KMS-11 (cell line): ENCODE data around the gene MS4A4E.

Experiments used
- H2AFZ ChIP-seq: fragments of 200-600 bp; sonication (generic); 2 replicates; pipeline ENCODE4 v1.6.1; 2016; ENCODE audit warnings: antibody characterized with exemption, mixed run types, low read depth
- H3K27ac ChIP-seq: fragments of 200-600 bp; sonication (generic); 2 replicates; pipeline ENCODE4 v1.6.1; 2016; ENCODE audit warnings: mild to moderate bottlenecking, mixed run types
- H3K27me3 ChIP-seq: fragments of 200-600 bp; sonication (generic); 2 replicates; pipeline ENCODE4 v1.6.1; 2017; ENCODE audit warnings: mild to moderate bottlenecking, low read depth, mixed run types, moderate library complexity; ENCODE audit not compliant: insufficient read depth
- H3K36me3 ChIP-seq: fragments of 200-600 bp; sonication (generic); 2 replicates; pipeline ENCODE4 v1.6.1; 2017; ENCODE audit warnings: mild to moderate bottlenecking, mixed run types; ENCODE audit not compliant: insufficient read depth
- H3K4me1 ChIP-seq: fragments of 200-600 bp; sonication (generic); 2 replicates; pipeline ENCODE4 v1.6.1; 2016; ENCODE audit warnings: mild to moderate bottlenecking, low read depth, mixed run types; ENCODE audit not compliant: poor library complexity, severe bottlenecking
- H3K4me2 ChIP-seq: fragments of 200-600 bp; sonication (generic); 2 replicates; pipeline ENCODE4 v1.7.0; 2016; ENCODE audit warnings: mild to moderate bottlenecking, mixed run types
- H3K4me3 ChIP-seq: fragments of 200-600 bp; sonication (generic); IDR thresholded peaks from 2 replicates; pipeline ENCODE4 v1.6.1; 2017; ENCODE audit warnings: low read depth, low read length, mixed read lengths; ENCODE audit not compliant: insufficient read depth
- H3K79me2 ChIP-seq: fragments of 200-600 bp; sonication (generic); 2 replicates; pipeline ENCODE4 v1.6.1; 2016; ENCODE audit warnings: low read depth, mixed run types; ENCODE audit not compliant: insufficient read depth
- H3K9ac ChIP-seq: fragments of 200-600 bp; sonication (generic); 2 replicates; pipeline ENCODE4 v1.6.1; 2016; ENCODE audit warnings: mild to moderate bottlenecking, mixed run types
- H4K20me1 ChIP-seq: fragments of 200-600 bp; sonication (generic); 2 replicates; pipeline ENCODE4 v1.6.1; 2016; ENCODE audit warnings: mild to moderate bottlenecking, mixed run types; ENCODE audit not compliant: insufficient read depth
- TF ChIP-seq, protein P1 (sequence below): fragments of 200-600 bp; sonication (generic); conservative IDR thresholded peaks from 2 replicates; pipeline ENCODE4 v1.6.1; 2017; ENCODE audit warnings: low read depth, mild to moderate bottlenecking, antibody characterized with exemption, low read length, moderate library complexity, mixed read lengths

Gene MS4A4E

DNA sequence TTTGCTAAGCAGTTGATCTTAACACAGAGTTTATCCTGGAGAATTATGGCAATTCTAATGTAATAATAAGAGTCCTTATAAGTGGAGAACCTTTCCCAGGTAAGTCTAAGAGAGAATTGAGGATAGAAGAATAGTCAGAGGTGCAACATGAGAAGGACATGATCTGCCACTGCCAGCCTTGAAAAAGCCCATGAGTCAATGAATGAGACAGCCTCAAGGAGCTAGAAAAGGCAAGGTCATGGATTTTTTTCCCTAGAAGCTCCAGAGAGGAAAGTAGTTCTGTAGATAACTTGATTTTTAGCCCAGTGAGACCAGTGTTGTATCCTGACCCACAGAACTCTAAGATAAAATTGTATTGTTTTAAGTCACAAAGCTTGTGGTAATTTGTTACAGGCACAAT is 77.0 kb downstream of the MS4A4E start:
- Histone ChIP-seq H3K9ac (no peak overlapping the region), H4K20me1 (no peaks in the 10 kb centered on the region), H3K36me3 (no peaks in the 10 kb centered on the region), H2AFZ (no peak overlapping the region), H3K4me1 (no peaks in the 10 kb centered on the region), H3K27me3 (no peaks in the 10 kb centered on the region), H3K4me3 (no peak overlapping the region), H3K4me2 (no peak overlapping the region), H3K79me2 (no peaks in the 10 kb centered on the region), H3K27ac (no peak overlapping the region)
- TF ChIP-seq, protein P1, sequence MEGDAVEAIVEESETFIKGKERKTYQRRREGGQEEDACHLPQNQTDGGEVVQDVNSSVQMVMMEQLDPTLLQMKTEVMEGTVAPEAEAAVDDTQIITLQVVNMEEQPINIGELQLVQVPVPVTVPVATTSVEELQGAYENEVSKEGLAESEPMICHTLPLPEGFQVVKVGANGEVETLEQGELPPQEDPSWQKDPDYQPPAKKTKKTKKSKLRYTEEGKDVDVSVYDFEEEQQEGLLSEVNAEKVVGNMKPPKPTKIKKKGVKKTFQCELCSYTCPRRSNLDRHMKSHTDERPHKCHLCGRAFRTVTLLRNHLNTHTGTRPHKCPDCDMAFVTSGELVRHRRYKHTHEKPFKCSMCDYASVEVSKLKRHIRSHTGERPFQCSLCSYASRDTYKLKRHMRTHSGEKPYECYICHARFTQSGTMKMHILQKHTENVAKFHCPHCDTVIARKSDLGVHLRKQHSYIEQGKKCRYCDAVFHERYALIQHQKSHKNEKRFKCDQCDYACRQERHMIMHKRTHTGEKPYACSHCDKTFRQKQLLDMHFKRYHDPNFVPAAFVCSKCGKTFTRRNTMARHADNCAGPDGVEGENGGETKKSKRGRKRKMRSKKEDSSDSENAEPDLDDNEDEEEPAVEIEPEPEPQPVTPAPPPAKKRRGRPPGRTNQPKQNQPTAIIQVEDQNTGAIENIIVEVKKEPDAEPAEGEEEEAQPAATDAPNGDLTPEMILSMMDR: no peak

DNA sequence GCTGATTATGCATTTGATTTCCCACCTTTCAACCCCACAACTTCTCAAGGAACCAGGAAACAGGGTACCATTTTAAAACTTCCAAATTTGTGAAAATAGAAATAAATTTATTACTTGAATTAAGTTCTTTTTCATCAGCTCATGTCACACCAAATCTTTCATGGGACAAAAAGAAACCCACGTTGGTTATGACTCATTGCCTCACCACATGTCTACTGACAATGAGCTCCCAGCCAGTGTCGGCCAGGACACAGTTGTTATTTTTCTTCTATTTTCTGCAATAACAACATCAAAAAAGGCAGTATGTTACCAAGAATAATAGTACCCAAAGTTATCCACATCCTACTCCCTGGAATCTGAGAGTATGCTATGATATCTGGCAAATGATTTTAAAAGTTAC is 77.4 kb downstream of the MS4A4E start:
- Histone ChIP-seq H3K36me3 (no peaks in the 10 kb centered on the region), H4K20me1 (no peaks in the 10 kb centered on the region), H3K9ac (no peak overlapping the region), H3K79me2 (no peaks in the 10 kb centered on the region), H3K27ac (no peak overlapping the region), H2AFZ (no peak overlapping the region), H3K4me2 (no peak overlapping the region), H3K4me3 (no peak overlapping the region), H3K27me3 (no peaks in the 10 kb centered on the region), H3K4me1 (no peaks in the 10 kb centered on the region)
- TF ChIP-seq, protein P1: no peak

DNA sequence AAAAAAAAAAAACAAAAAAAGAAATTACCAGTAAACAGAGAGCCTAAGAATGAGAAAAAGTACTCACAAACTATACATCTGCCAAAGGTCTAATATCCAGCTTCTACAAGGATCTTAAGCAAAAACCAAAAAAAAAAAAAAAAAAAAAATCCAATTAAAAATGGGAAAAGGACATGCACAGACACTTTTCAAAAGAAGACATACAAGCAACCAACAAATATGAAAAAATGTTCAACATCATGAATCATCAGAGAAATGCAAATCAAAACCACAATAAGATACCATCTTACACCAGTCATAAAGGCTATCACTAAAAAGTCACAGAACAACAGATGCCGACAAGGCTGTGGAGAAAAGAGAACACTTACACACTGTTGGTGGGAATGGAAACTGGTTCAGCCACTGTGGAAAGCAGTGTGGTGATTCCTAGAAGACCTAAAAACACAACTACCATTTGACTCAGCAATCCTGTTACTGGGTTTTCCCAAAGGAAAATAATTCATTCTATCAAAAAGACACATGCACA is 78.3 kb downstream of the MS4A4E start:
- no peaks in the 10 kb centered on the region for H4K20me1 ChIP-seq
- H3K4me1 ChIP-seq: no peaks in the 10 kb centered on the region
- no peaks in the 10 kb centered on the region for H3K27me3 ChIP-seq
- no peaks in the 10 kb centered on the region for H3K79me2 ChIP-seq
- TF ChIP-seq, protein P1: no peak
- H3K27ac ChIP-seq: no peak overlapping the region
- no peak overlapping the region for H3K9ac ChIP-seq
- no peaks in the 10 kb centered on the region for H3K36me3 ChIP-seq
- H3K4me2 ChIP-seq: no peak overlapping the region
- H2AFZ ChIP-seq: no peak overlapping the region
- no peak overlapping the region for H3K4me3 ChIP-seq

DNA sequence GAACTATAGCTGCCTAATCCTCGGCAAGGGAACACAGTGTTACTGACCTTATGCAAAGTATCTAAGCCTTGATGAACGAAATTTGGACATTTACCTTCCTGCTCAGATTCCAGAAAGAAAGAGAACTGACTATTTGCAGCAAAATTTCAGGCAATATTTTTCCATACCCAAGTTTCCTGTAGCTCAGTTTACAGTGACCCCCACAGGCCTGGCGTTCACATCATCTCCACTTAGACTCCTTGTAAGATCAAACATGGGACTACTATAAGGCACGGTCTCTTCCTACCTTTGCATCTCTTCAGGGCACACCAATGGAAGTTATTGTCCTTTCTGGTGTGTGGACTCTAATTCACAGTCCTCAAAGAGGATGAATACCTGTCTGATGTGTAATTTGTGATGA is 81.2 kb downstream of the MS4A4E start:
- H3K79me2 ChIP-seq: no peaks in the 10 kb centered on the region
- no peak overlapping the region for H3K9ac ChIP-seq
- H3K4me2 ChIP-seq: no peak overlapping the region
- no peaks in the 10 kb centered on the region for H3K36me3 ChIP-seq
- no peak overlapping the region for H3K4me3 ChIP-seq
- TF ChIP-seq, protein P1: no peak
- no peak overlapping the region for H2AFZ ChIP-seq
- no peaks in the 10 kb centered on the region for H4K20me1 ChIP-seq
- H3K4me1 ChIP-seq: no peaks in the 10 kb centered on the region
- no peaks in the 10 kb centered on the region for H3K27me3 ChIP-seq
- no peak overlapping the region for H3K27ac ChIP-seq
